NT2/D1 (cell line): ENCODE data around the gene SMTNL2.

Experiments
- DNase-seq: peaks from one replicate; pipeline ENCODE4 v3.0.0-alpha.2; 2011; ENCODE audit warnings: low read depth, low spot score
- H3K27me3 ChIP-seq: 2 replicates; pipeline ENCODE4 v1.6.0; 2011; ENCODE audit warnings: mild to moderate bottlenecking; ENCODE audit not compliant: insufficient read length, insufficient read depth
- H3K36me3 ChIP-seq: 2 replicates; pipeline ENCODE4 v1.6.1; 2011; ENCODE audit warnings: mild to moderate bottlenecking, low read length, mixed read lengths; ENCODE audit not compliant: insufficient read depth, insufficient read length
- H3K4me1 ChIP-seq: 2 replicates; pipeline ENCODE4 v1.5.1; 2011; ENCODE audit not compliant: insufficient read depth, insufficient read length
- H3K4me3 ChIP-seq: 2 replicates; pipeline ENCODE4 v1.5.1; 2011; ENCODE audit warnings: low read depth; ENCODE audit not compliant: insufficient read length
- H3K9ac ChIP-seq: 2 replicates; pipeline ENCODE4 v1.6.0; 2011; ENCODE audit warnings: low read depth; ENCODE audit not compliant: insufficient read length
- H3K9me3 ChIP-seq: 2 replicates; pipeline ENCODE4 v1.5.1; 2011; ENCODE audit warnings: mild to moderate bottlenecking, low read length; ENCODE audit not compliant: insufficient read depth
- SUZ12 ChIP-seq: IDR thresholded peaks from 2 replicates; pipeline ENCODE4 v1.6.1; 2011; ENCODE audit not compliant: insufficient read length, insufficient read depth; ENCODE audit errors: extremely low read depth
- YY1 ChIP-seq: IDR thresholded peaks from 2 replicates; pipeline ENCODE4 v1.6.1; 2011; ENCODE audit not compliant: insufficient read length, insufficient read depth
- ZNF274 ChIP-seq: IDR thresholded peaks from 2 replicates; pipeline ENCODE4 v1.6.1; 2011; ENCODE audit warnings: mild to moderate bottlenecking, low read depth, low read length

The SMTNL2 gene

GRCh38 chr17:4584101-4584916 lies at the start of gene SMTNL2:
Gene SMTNL2 (plus strand): TSS chr17:4584529. CDS start chr17:4584606, 77 bp downstream.
- Histone ChIP-seq H3K9me3 (no peaks in the 10 kb centered on the region), H3K4me1 (peaks cover 30% of the 10 kb centered on the region), H3K36me3 (no peaks in the 10 kb centered on the region), H3K4me3 (peak within 1 kb of the TSS; percentile 36), H3K27me3 (peaks cover 36% of the 10 kb centered on the region), H3K9ac (peak within 1 kb of the TSS; percentile 64)
- no peak for TF ChIP-seq ZNF274
- TF ChIP-seq SUZ12 = no peak
- no peak for TF ChIP-seq YY1
- no peak for DNase-seq

GRCh38 chr17:4534928-4535666 lies 49.2 kb upstream of the SMTNL2 start:
- Histone ChIP-seq H3K4me3 (no peak overlapping the region), H3K9ac (no peak overlapping the region), H3K4me1 (peaks cover 8% of the 10 kb centered on the region), H3K36me3 (peaks cover 29% of the 10 kb centered on the region), H3K9me3 (no peaks in the 10 kb centered on the region), H3K27me3 (peaks cover 25% of the 10 kb centered on the region)
- TF ChIP-seq SUZ12 = no peak
- no peak for TF ChIP-seq ZNF274
- TF ChIP-seq YY1 = no peak
- no peak for DNase-seq

- Histone ChIP-seq H3K4me3 (no peak overlapping the region), H3K9me3 (no peaks in the 10 kb centered on the region), H3K36me3 (peaks cover 36% of the 10 kb centered on the region), H3K4me1 (peaks cover 8% of the 10 kb centered on the region), H3K27me3 (peaks cover 18% of the 10 kb centered on the region), H3K9ac (no peak overlapping the region)
- TF ChIP-seq SUZ12 (no peak), ZNF274 (no peak), YY1 (no peak)
- DNase-seq = no peak
Observed at GRCh38 chr17:4535667-4536258, 48.6 kb upstream of the SMTNL2 start.

- Histone ChIP-seq H3K9ac (no peak overlapping the region), H3K4me1 (peaks cover 8% of the 10 kb centered on the region), H3K27me3 (peaks cover 16% of the 10 kb centered on the region), H3K9me3 (no peaks in the 10 kb centered on the region), H3K4me3 (no peak overlapping the region), H3K36me3 (peaks cover 41% of the 10 kb centered on the region)
- no peak for TF ChIP-seq SUZ12
- TF ChIP-seq ZNF274 = no peak
- no peak for TF ChIP-seq YY1
- no peak for DNase-seq
Observed at GRCh38 chr17:4536259-4536741, 48.0 kb upstream of the SMTNL2 start.

DNA sequence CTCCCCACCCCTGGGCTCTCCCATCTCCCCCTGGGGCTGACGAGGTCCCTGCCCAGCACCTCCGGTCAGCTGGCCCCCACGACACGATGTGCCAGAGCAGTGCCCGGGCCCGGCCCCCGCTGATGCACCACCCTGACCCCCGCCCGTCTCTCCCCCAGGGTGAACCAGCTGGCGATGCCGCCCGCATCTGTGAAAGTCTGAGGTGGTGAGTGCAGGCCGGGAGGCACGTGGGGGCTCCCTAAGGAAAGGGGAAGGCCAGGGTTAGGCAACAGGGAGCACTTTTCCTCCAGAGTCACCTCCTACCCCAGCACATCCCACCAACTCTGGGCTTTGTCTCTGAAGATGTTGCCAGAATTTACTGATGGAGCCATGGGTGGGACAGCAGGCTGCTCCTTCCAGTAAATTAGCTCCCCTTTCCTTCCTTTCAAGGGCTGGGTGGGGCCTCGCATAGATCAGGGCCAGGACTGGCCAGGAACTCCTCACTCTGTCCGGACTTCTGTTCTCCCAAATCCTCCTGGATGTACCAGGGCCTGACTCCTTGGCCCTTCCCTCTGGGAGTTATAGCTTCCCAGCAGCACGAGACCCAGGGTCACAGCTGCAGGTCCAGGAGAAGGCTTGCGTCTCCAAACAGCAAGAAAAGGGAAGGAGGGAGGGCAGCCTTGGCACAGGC lies 47.5 kb upstream of the SMTNL2 start:
- Histone ChIP-seq H3K36me3 (peaks cover 47% of the 10 kb centered on the region), H3K9me3 (no peaks in the 10 kb centered on the region), H3K27me3 (peaks cover 12% of the 10 kb centered on the region), H3K4me1 (peaks cover 9% of the 10 kb centered on the region), H3K4me3 (no peak overlapping the region), H3K9ac (no peak overlapping the region)
- no peak for TF ChIP-seq YY1
- TF ChIP-seq ZNF274 = no peak
- TF ChIP-seq SUZ12 = no peak
- no peak for DNase-seq

GRCh38 chr17:4537451-4538235 lies 46.7 kb upstream of the SMTNL2 start:
- no peak for DNase-seq
- H3K4me3 ChIP-seq = no peak overlapping the region
- no peak for TF ChIP-seq ZNF274
- no peak for TF ChIP-seq YY1
- no peak for TF ChIP-seq SUZ12
- H3K36me3 ChIP-seq = peaks cover 55% of the 10 kb centered on the region
- no peaks in the 10 kb centered on the region for H3K9me3 ChIP-seq
- peaks cover 10% of the 10 kb centered on the region for H3K4me1 ChIP-seq
- H3K9ac ChIP-seq = no peak overlapping the region
- H3K27me3 ChIP-seq = peaks cover 5% of the 10 kb centered on the region
